ENCODE results near the gene INCENP. TPM values are rescaled to one million over a fixed set of nuclear protein-coding genes. Genes with fewer than 3 reads are reported as not detected.

INCENP gene
- total and polyA plus RNA-seq, 2 donors (not counting 1 experiment from before 2014, with no cell fraction given), result 8.9 to 37.8 TPM

DNA sequence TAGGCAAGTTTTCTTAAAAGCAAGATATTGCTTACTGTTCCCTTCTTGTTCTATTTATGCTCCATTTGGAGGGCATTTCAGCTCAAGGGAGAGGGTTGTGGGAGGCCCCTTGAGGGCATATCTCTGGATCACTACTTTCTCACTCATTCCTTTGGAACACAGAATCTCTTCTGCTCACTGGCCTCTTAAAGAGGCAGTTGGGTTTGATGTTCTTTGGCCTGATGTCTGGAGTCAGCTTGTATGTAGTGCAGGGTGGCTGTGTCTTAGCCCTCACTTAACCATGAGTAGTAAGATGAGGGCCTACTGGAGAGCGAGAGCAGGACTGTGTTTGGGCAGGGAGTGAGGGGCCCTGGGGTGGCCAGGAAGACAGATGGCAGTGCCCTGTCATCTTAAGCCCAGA lies 3.6 kb downstream of the INCENP start:
- H3K27ac ChIP-seq (ENCODE audit: low read length in 2 of 2), result no peak overlapping the region
- 100% methylated on average over 1 of the region's 1 CpG for WGBS (ENCODE audit: insufficient coverage)
- peaks cover 11 to 16% of the 10 kb centered on the region in 2 donors for H3K4me1 ChIP-seq (ENCODE audit: control insufficient read depth in 2 of 2, insufficient read depth in 2 of 2, low read length in 2 of 2)
- no peak overlapping the region for H3K9ac ChIP-seq (ENCODE audit: low read length)
- peaks cover 3 to 38% of the 10 kb centered on the region in 2 experiments for H3K36me3 ChIP-seq (replicated peaks in 1 of 2; ENCODE audit: control extremely low read depth in 1 of 2, control insufficient read depth in 1 of 2, extremely low read depth in 1 of 2, insufficient read depth in 2 of 2, low read length in 1 of 2)
- ATAC-seq (ENCODE audit: low read depth) (no peak), DNase-seq (no peak)
- peaks cover 0 to 3% (median 0%) of the 10 kb centered on the region in 3 donors for H3K9me3 ChIP-seq (ENCODE audit: control extremely low read depth in 1 of 3, control insufficient read depth in 2 of 3, insufficient read depth in 1 of 3, low read length in 2 of 3)
- TF ChIP-seq EZH2 (IDR thresholded peaks at IDR 0.05; ENCODE audit: borderline replicate concordance, insufficient read depth, low read depth, low read length, poor library complexity, severe bottlenecking), result no peak
- TF ChIP-seq, protein P1, sequence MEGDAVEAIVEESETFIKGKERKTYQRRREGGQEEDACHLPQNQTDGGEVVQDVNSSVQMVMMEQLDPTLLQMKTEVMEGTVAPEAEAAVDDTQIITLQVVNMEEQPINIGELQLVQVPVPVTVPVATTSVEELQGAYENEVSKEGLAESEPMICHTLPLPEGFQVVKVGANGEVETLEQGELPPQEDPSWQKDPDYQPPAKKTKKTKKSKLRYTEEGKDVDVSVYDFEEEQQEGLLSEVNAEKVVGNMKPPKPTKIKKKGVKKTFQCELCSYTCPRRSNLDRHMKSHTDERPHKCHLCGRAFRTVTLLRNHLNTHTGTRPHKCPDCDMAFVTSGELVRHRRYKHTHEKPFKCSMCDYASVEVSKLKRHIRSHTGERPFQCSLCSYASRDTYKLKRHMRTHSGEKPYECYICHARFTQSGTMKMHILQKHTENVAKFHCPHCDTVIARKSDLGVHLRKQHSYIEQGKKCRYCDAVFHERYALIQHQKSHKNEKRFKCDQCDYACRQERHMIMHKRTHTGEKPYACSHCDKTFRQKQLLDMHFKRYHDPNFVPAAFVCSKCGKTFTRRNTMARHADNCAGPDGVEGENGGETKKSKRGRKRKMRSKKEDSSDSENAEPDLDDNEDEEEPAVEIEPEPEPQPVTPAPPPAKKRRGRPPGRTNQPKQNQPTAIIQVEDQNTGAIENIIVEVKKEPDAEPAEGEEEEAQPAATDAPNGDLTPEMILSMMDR (IDR thresholded peaks at IDR 0.05), result no peak
- Mint-ChIP-seq H3K27me3 (no peaks in the 10 kb centered on the region), H3K9me3 (ENCODE audit: insufficient read depth) (no peaks in the 10 kb centered on the region), H3K27ac (no peak overlapping the region), H3K4me3 (no peak overlapping the region), H3K4me1 (peaks cover 30% of the 10 kb centered on the region)
- H3K4me3 ChIP-seq (ENCODE audit: control extremely low read depth in 1 of 5, extremely low read depth in 1 of 5, insufficient read depth in 1 of 5, low read depth in 2 of 5, low read length in 4 of 5), result no peak overlapping the region
- peaks cover 87% of the 10 kb centered on the region for H3K79me2 ChIP-seq (ENCODE audit: control insufficient read depth, insufficient read depth, low read length)
- peaks cover 6% of the 10 kb centered on the region for H4K20me1 ChIP-seq (ENCODE audit: control insufficient read depth, insufficient read depth, low read length, poor library complexity, severe bottlenecking)
- ChIA-PET CTCF (interaction anchor here (1.1 to 4.3 kb wide), 4 partner anchors 13 to 337 kb away, joined by 3 to 13 read pairs (median 6); no protein-coding TSS in a partner anchor), POLR2A (interaction anchor here (0.6 kb wide), 1 partner anchor 229 kb away, joined by 9 read pairs; no protein-coding TSS in a partner anchor)
- H3K27me3 ChIP-seq (replicated peaks in 1 of 4; ENCODE audit: control extremely low read depth in 1 of 4, control insufficient read depth in 3 of 4, insufficient read depth in 4 of 4, low read length in 3 of 4), result no peaks in the 10 kb centered on the region
- no peak overlapping the region for H2AFZ ChIP-seq (ENCODE audit: insufficient read depth, low read depth, low read length, poor library complexity, severe bottlenecking)
- intact Hi-C loops (cut with micrococcal nuclease), result loop anchor here (10.0 kb wide), 1 partner anchor 773 kb away; no protein-coding TSS in a partner anchor
- H3K4me2 ChIP-seq (replicated peaks; ENCODE audit: low read depth, low read length, poor library complexity, severe bottlenecking), result no peak overlapping the region

Measured in B cell (primary cell).